ENCODE results near the gene SNAP25.

The SNAP25 gene

GRCh38 chr20:10217721-10218410, 764 bp upstream of the SNAP25 start:
- DNase-seq = no peak

GRCh38 chr20:10219452-10219791, 792 bp downstream of the SNAP25 start:
- peak; percentile 40 for DNase-seq

DNA sequence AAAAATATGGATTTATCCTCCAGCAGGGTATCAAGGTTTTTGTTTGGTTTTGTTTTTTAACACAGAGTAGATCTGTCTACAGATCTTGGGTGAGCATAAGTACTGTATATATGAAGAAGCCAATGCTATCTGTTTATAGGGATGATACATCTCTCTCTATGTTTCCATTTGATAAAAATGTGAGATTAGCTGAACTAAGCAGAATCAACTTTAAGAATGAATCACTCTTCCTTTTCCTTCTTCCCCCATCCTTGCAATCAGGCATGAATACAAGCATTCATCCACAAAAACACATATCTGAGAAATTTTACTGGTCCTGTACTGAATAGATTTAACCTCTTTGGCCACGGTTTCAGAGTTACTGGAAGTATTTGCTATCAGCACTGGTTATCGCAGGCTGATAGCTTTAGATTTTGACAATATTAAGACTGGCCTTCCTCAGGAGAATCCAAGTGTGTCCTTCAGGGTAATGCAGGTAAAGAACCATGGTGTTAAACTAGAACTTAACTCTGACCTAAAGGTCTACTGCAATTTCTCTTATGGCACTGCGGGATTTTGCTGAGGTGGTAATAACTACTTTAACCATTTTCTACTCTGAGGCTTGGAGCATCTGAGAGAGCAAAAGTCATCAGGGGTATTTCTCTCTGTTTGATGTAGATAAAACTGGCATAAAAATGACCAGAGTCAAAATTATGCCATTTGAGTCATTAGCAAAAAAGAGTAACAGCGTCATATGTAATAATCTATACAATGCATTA, 1.5 kb downstream of the SNAP25 start:
- no peak for DNase-seq

- no peak for DNase-seq
Measured at GRCh38 chr20:10221021-10221420, 2.4 kb downstream of the SNAP25 start.

GRCh38 chr20:10225439-10226060, 6.9 kb downstream of the SNAP25 start:
- DNase-seq = no peak

- DNase-seq = no peak
Measured at GRCh38 chr20:10228330-10228729, 9.7 kb downstream of the SNAP25 start.

GRCh38 chr20:10231290-10231689, 12.7 kb downstream of the SNAP25 start:
- DNase-seq = no peak

DNA sequence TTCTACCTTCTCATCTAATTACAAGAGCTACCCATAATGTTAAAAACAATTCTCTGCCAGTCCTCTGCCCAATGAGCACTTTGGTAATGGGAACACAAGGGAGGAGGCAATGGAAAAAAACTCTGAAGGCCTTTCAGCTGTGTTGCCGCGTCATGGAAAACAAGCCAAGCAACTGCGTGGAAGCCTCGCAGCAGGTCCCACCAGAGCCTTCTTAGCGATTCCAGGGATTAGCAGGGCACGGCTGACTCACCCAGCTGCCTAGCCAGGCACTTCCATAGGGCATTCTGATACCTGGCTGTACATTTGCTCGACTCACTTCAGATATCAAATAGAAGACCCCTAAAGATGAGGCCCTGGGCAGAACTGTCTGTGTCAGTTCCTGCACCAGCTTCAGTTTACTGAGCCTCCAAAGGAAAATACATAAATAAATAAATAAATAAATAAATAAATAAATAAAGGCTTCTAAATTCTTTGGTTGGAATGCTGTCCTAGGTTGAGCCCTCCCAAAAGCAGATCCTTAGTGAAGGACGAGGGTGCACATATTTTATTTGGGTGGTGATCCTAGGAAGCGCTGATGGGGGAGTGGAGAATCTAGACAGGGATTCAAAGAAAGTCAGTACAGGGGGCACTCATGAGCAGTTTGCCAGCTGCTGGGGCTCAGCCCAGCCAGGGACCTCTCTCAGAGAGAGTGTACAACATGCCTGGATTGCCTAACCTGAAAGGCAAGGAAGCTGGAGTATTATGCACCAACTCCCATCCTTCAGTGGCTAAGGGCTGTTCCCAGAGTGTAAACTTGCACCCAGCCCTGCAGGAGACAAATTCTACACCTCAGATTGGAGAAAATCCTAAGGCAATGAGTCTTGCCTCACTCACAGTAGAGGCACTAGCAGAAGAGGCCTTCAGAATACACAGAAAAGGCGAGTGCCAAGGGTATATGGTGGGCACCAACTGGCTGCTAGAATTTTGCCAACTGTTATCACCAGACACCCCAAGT, 18.2 kb downstream of the SNAP25 start:
- no peak for DNase-seq

GRCh38 chr20:10239954-10240353, 21.3 kb downstream of the SNAP25 start:
- no peak for DNase-seq

DNA sequence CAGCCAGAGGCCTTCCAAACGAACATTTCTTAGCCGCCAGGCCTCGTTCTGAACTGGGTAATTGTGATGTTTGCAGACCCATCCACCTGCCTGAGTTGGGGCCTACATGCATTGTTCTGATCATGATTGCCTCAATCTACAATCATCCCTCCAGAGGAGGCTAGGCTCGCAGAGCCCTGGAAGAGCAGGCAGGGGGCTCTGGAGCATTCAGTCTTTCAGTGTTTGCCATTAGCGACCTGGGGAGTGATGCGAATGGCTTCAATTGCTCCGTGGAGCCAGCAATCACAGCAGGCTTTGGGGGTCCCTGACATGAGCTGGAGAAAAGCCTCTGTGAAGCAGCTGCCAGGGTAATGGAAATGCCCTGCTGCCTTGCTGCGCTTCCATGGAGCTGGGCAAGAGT, 22.0 kb downstream of the SNAP25 start:
- DNase-seq = no peak

DNA sequence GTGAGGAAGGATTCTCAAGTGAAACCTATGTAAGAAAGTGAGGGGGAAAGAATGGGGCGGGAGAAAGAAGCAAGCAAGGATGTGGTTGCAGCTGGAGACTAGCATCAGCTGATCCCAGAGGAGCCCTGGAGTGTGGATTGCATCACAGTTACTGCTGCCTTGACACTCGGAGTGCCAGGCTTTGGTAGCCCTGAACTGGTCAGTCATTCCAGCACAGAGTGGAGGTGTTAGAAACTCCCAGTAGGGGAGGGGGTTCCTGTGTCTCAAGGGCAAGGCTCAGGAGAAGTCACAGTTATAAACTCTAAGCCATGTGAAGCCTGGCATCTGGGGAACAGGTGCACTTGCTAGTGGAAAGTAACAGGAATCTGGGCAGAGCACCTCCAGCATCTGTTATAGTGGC, 23.5 kb downstream of the SNAP25 start:
- no peak for DNase-seq

DNA sequence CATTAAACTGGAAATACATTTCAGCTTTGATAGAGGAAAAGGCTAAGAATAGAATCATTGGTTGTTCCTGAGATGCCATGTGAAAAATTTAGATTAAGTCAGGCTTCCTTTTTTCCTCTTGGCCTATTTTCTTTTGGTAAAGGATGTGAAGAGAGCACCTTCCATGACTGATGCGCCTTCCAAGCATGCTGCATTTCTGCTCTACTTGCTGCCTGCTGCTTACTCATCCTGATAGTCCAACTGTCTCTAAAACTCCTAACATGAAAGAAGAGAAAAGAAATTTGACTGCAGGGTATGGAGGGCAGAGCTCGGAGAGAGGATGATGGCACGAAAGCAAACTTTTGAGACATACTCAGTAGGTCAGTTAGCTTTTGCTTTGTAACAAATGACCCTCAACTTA, 28.8 kb downstream of the SNAP25 start:
- no peak for DNase-seq

DNA sequence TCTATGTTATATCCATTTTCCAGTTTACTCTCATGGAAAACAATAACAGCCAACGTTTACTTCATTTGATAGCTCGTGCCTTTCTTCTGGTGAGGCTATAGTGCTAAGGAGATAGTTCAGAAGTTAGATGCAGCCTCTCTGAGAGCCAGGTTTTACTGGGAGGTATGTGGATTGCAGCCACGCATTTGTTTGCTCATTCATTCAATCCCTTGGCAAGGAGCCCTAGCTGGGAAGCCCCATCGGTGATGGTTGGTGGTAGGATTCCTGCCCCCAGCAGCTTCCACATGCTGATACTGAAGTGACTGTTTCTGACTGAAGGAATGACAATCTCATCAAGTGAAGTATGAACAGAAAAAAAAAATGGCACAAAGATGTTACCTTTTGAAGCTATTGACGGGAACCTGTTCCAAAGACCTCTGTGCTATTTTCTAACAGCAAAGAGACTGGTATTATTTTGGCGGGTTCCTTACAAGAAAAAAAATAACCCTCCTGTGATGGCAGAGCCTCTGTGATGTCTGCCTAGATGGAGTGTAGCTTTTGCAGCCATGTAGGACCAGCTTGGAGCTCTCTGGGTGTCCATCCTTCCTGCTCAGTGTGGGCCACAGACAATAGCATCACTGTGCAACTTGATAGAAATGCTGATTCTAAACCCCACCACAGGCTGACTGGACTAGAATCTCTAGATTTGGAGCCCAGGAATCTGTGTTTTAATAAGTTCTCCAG, 30.6 kb downstream of the SNAP25 start:
- DNase-seq = no peak

- DNase-seq = no peak
Measured at GRCh38 chr20:10249822-10250221, 31.2 kb downstream of the SNAP25 start.

GRCh38 chr20:10250902-10251301, 32.3 kb downstream of the SNAP25 start:
- no peak for DNase-seq

DNA sequence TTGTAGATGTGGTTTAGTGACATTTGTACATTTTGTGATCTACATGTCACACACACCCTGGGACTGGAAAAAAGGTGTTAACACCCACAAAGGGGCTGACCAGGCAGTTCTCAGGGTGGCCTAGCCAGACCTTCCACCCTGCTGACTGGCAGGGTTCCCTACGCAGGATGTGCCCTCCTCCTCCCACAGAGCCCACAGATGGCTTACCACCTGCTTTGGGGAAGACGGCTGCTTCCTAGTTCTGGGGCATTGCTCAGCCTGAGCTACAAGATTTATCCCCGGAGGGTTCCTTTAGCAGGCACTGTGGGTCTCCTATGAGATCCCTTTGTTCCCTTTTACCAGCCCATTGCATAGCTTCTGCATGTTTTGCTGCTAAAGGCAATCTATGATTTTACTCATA, 35.1 kb downstream of the SNAP25 start:
- no peak for DNase-seq

GRCh38 chr20:10255846-10256245, 37.2 kb downstream of the SNAP25 start:
- DNase-seq = no peak

GRCh38 chr20:10259166-10259565, 40.5 kb downstream of the SNAP25 start:
- DNase-seq = no peak

GRCh38 chr20:10260316-10260715, 41.7 kb downstream of the SNAP25 start:
- DNase-seq = no peak

GRCh38 chr20:10261702-10262101, 43.1 kb downstream of the SNAP25 start:
- no peak for DNase-seq

GRCh38 chr20:10263385-10264165, 44.9 kb downstream of the SNAP25 start:
- no peak for DNase-seq
